K562 (cell line): ENCODE data around the gene PIK3C2G. TPM values are rescaled to one million over a fixed set of nuclear protein-coding genes. Genes with fewer than 3 reads are reported as not detected.

Source experiments
- ATAC-seq: fragments of 200-7000 bp; cut with Tn5 transposase; 3 replicates; pipeline ENCODE4 v1.9.1; 2020; ENCODE audit warnings: moderate library complexity
- BruUV-seq: library from RNA; stranded (reverse); fragments of 400-500 nt; replicated peaks from 2 replicates; lab custom pipeline; 2021; lab: Mats Ljungman, UMichigan
- CTCF ChIA-PET: fragments of 300-600 bp; formaldehyde crosslinking; extraction: SDS; loops from one replicate; lab custom pipeline; 2021; ENCODE audit warnings: low intra/inter-chr PET ratio; lab: Yijun Ruan, JAX
- POLR2A ChIA-PET: fragments of 300-600, 350-650 bp; sonication (Branson Sonifier 250); formaldehyde crosslinking; extraction: SDS; loops from one replicate; lab custom pipeline; 2021; ENCODE audit warnings: antibody characterized with exemption, inconsistent platforms; lab: Yijun Ruan, JAX
- DNase-seq, 4 experiments: peaks; one replicate each; pipeline versions ENCODE4 v3.0.0 to v3.0.0-alpha.2; 2011 to 2018; ENCODE audit warnings: low spot score in 3 of 4, mixed read lengths in 3 of 4; ENCODE audit errors: extremely low read depth in 1 of 4
- FAIRE-seq: peaks from 2 replicates; lab custom pipeline; 2011; peaks lifted over from hg19 to GRCh38; lab: Jason Lieb, UNC
- H2AFZ ChIP-seq: 2 replicates; pipeline ENCODE4 v1.6.0; 2011; ENCODE audit warnings: low read depth, low read length, control low read depth, inconsistent platforms
- H3K27ac ChIP-seq: fragments of 200-600 bp; 3 replicates; pipeline ENCODE4 v1.8.0; 2011; ENCODE audit warnings: low read depth, mild to moderate bottlenecking, control low read depth, inconsistent platforms, low read length, moderate library complexity, mixed read lengths; ENCODE audit errors: extremely low read depth
- H3K27me3 ChIP-seq, 2 experiments: fragments of 300-600 bp in 1 of 2; 2 replicates in 1 of 2; 3 replicates in 1 of 2; pipeline versions ENCODE4 v1.6.0 to v1.8.0; 2011; ENCODE audit warnings: inconsistent platforms in 2 of 2, low read length in 2 of 2, mild to moderate bottlenecking in 1 of 2, mixed read lengths in 1 of 2, moderate library complexity in 1 of 2; ENCODE audit not compliant: control insufficient read depth in 2 of 2, insufficient read depth in 2 of 2
- H3K36me3 ChIP-seq: fragments of 300-600 bp; 3 replicates; pipeline ENCODE4 v1.8.0; 2011; ENCODE audit warnings: mild to moderate bottlenecking, low read length, inconsistent platforms; ENCODE audit not compliant: control insufficient read depth, insufficient read depth
- H3K4me1 ChIP-seq, 2 experiments: fragments of 200-600 bp in 1 of 2; replicated peaks in 1 of 2; 2 replicates in 1 of 2; 3 replicates in 1 of 2; pipeline versions ENCODE4 v1.5.1 to v1.8.0; 2011; ENCODE audit warnings: inconsistent platforms in 2 of 2, low read length in 2 of 2, mild to moderate bottlenecking in 1 of 2, mixed read lengths in 1 of 2, moderate library complexity in 1 of 2; ENCODE audit not compliant: control insufficient read depth in 2 of 2, insufficient read depth in 2 of 2
- H3K4me2 ChIP-seq: 2 replicates; pipeline ENCODE4 v1.6.1; 2011; ENCODE audit warnings: low read length, control low read depth, inconsistent platforms, mixed read lengths; ENCODE audit not compliant: insufficient read depth
- H3K4me3 ChIP-seq: fragments of 200-600 bp; sonication (generic), shearing (Covaris generic); 2 replicates; pipeline ENCODE4 v1.5.1; 2016; ENCODE audit warnings: control low read depth, inconsistent platforms
- H3K79me2 ChIP-seq: fragments of 200-600 bp; 3 replicates; pipeline ENCODE4 v1.8.0; 2011; ENCODE audit warnings: low read length, inconsistent platforms; ENCODE audit not compliant: control insufficient read depth, insufficient read depth
- H3K9ac ChIP-seq, 2 experiments: 2 replicates each; pipeline versions ENCODE4 v1.6.0 to v1.6.1; 2011; ENCODE audit warnings: low read depth in 2 of 2, low read length in 2 of 2, control low read depth in 1 of 2, inconsistent platforms in 1 of 2, mild to moderate bottlenecking in 1 of 2, mixed read lengths in 1 of 2; ENCODE audit not compliant: insufficient read depth in 1 of 2
- H3K9me1 ChIP-seq: one replicate; pipeline ENCODE4 v1.6.0; 2011; ENCODE audit warnings: inconsistent platforms, mild to moderate bottlenecking, low read length, moderate library complexity; ENCODE audit not compliant: control insufficient read depth, insufficient read depth
- H3K9me3 ChIP-seq: replicated peaks from 2 replicates; pipeline ENCODE4 v1.5.1; 2011; ENCODE audit warnings: low read depth, low read length, inconsistent platforms; ENCODE audit not compliant: control insufficient read depth, insufficient read depth
- H4K20me1 ChIP-seq: replicated peaks from 2 replicates; pipeline ENCODE4 v1.6.1; 2011; ENCODE audit warnings: low read length, inconsistent platforms, mixed read lengths; ENCODE audit not compliant: control insufficient read depth, insufficient read depth
- CTCF ChIP-seq, 3 experiments: IDR thresholded peaks in 2 of 3; conservative IDR thresholded peaks in 1 of 3; 2 replicates each; pipeline ENCODE4 v1.5.1; 2011 to 2012; ENCODE audit warnings: low read length in 3 of 3, mild to moderate bottlenecking in 3 of 3, control low read depth in 2 of 3, improper control_type of control experiment in 1 of 3, inconsistent platforms in 1 of 3, low read depth in 1 of 3, mixed read lengths in 1 of 3, moderate library complexity in 1 of 3; ENCODE audit not compliant: insufficient read depth in 2 of 3
- WGBS: fragments of 100-300 bp; shearing (Covaris generic); methylation state at CpG from one replicate; pipeline ENCODE4 v1.1.6; 2016; ENCODE audit warnings: low coverage, mixed read lengths; ENCODE audit not compliant: insufficient coverage; ENCODE audit errors: missing lambda C conversion rate; 5-methylcytosine and 5-hydroxymethylcytosine counted together
- in situ Hi-C: fragments of 300-500 bp; cut with MboI; formaldehyde crosslinking; loops from 4 replicates; pipeline ENCODE4 v1.15.0; 2018; ENCODE audit warnings: inconsistent platforms, mixed read lengths
- intact Hi-C: fragments of 100-400 bp; cut with micrococcal nuclease; formaldehyde crosslinking; loops from 2 replicates; pipeline ENCODE4 v1.14.2; 2022
- polyA plus RNA-seq, 8 experiments: library from polyadenylated mRNA; depleted of rRNA in 4 of 8; stranded (reverse) in 5 of 8; unstranded in 3 of 8; fragments of >200 nt; fragmentation: Nextera tagmentation in 2 of 8; fragmentation: Illumina TruSeq in 1 of 8; extraction: Ambion mirVana in 2 of 8; extraction: Trizol in 1 of 8; gene quantifications; 2 replicates each; pipeline versions ENCODE4 v1.2.1 to v1.2.3, GENCODE V29; 2011 to 2014; ENCODE audit warnings: inconsistent platforms in 1 of 8, missing spikeins in 1 of 8
- total RNA-seq, 7 experiments: library from RNA; depleted of rRNA in 6 of 7; stranded (reverse); fragments of >200 nt in 6 of 7; fragmentation: Illumina TruSeq in 2 of 7; extraction: Trizol in 2 of 7; gene quantifications; 2 replicates each; pipeline versions ENCODE4 v1.2.1 to v1.2.3, GENCODE V29; 2011 to 2021; ENCODE audit warnings: low replicate concordance in 1 of 7
- TF ChIP-seq, protein P1 (sequence below), 2 experiments: IDR thresholded peaks in 1 of 2; conservative IDR thresholded peaks in 1 of 2; 2 replicates each; pipeline ENCODE4 v1.6.1; 2016; ENCODE audit warnings: low read depth in 2 of 2, mild to moderate bottlenecking in 1 of 2, missing compliant biosample characterization in 1 of 2, missing genetic modification characterization in 1 of 2, moderate library complexity in 1 of 2

Gene PIK3C2G
- total and polyA plus RNA-seq, 9 of the 15 experiments (the other 6 are each of a cell fraction or from before 2014, with no cell fraction given): not detected

GRCh38 chr12:18320036-18320617 is 58.8 kb downstream of the PIK3C2G start:
- Histone ChIP-seq H3K9me1 (no peaks in the 10 kb centered on the region), H3K9ac (no peak overlapping the region), H3K79me2 (no peaks in the 10 kb centered on the region), H3K9me3 (no peaks in the 10 kb centered on the region), H3K36me3 (no peaks in the 10 kb centered on the region), H2AFZ (no peak overlapping the region), H3K4me1 (no peaks in the 10 kb centered on the region), H3K27ac (no peak overlapping the region), H4K20me1 (no peaks in the 10 kb centered on the region), H3K27me3 (no peaks in the 10 kb centered on the region), H3K4me3 (no peak overlapping the region), H3K4me2 (no peak overlapping the region)
- FAIRE-seq (no peak), DNase-seq (peak; percentile 0 to 8 (median 4)), ATAC-seq (peak; percentile 58; the same call in 1 of the 3 replicates)
- 0% methylated on average over 6 of the region's 6 CpGs for WGBS
- TF ChIP-seq, protein P1, sequence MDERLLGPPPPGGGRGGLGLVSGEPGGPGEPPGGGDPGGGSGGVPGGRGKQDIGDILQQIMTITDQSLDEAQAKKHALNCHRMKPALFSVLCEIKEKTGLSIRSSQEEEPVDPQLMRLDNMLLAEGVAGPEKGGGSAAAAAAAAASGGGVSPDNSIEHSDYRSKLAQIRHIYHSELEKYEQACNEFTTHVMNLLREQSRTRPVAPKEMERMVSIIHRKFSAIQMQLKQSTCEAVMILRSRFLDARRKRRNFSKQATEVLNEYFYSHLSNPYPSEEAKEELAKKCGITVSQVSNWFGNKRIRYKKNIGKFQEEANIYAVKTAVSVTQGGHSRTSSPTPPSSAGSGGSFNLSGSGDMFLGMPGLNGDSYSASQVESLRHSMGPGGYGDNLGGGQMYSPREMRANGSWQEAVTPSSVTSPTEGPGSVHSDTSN (CRISPR knock-in tag; IDR thresholded peaks at IDR 0.05; ENCODE audit: low read depth): no peak
- TF ChIP-seq, protein P1 (tag; conservative IDR thresholded peaks at IDR 0.05; ENCODE audit: low read depth): no peak
- TF ChIP-seq CTCF (IDR thresholded peaks at IDR 0.05 in 2 of 3, conservative IDR thresholded peaks at IDR 0.05 in 1 of 3; ENCODE audit: insufficient read depth in 2 of 3, low read depth in 1 of 3, low read length in 3 of 3): 0 out of 6 replicates have a peak, but pooled peaks of 1 of the 3 experiments have one; percentile 22
- no TSS peak for BruUV-seq
- CTCF ChIA-PET: no interaction called here
- in situ Hi-C loops: no loop called here
- POLR2A ChIA-PET: no interaction called here
- intact Hi-C loops: no loop called here
